DMS 273 (cell line): ENCODE results near the gene RNF41.
"Not testable (repeated sequence)": the region's sequence is repeated elsewhere in the genome, so short reads cannot be mapped to it uniquely, and the experiment has no call there.

ENCODE experiments used
- DNase-seq: peaks from one replicate; lab custom pipeline; 2025; ENCODE audit not compliant: unreplicated experiment; lab: John Stamatoyannopoulos, UW

Gene RNF41

GRCh38 chr12:56221757-56222530 is at the start of gene RNF41:
TSS of gene RNF41 (minus strand) at chr12:56221922. CDS start at chr12:56214047, 7,875 bp downstream.
- peak; percentile 97 for DNase-seq

DNA sequence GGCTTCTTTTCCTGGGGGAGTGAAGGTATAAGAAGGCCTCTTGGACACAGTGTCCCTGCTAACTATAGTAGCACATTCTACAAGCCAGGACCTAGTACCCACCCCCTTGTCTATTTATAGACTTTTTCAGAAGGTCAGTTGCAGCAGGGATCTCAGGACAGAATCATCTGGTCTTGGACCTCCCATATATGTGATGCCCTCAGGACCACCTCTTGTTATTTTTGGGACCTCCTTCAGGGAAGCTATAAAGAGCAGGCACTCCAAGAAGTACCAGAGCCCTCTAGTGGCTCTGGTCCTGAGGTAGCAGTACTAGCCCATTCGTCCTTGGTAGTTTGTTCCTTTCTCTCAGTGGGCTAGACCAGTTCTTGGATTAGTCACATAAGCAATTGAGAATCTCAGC is 49.3 kb upstream of the RNF41 start:
- DNase-seq = peak; percentile 48

DNA sequence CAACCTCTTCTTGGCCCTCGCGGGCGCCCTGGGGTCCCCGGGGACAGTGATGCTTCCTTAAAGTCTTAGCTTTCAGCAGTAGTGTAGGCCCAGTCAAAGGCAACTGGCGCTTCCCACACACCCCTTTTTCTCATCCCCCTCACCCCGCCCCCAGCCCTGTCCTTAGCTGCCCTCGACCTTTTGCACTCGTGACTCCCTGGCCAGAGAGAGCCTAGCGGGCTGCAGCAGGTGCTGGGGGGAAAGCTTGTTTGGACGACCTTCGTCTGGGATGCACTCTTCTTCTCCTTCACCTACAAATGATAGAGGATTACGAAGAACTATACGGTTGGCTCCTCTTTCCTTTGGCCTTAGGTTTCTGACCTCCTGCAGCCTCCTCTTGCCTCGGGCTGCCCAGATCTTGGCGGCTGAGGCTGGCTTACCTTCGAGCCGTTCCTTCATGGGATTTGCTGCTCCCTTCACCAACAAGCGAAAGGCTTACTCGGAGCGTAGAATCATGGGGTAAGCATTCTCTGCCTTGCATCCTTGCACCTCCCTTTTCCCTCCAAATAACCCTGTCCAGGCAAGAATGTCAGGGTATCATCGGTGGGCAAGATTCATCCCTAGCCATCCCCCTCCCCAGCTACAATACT is 45.8 kb upstream of the RNF41 start:
- no peak for DNase-seq

- peak; percentile 95 for DNase-seq
Measured at GRCh38 chr12:56266693-56267442, 45.1 kb upstream of the RNF41 start, which contains the start of gene COQ10A. TSS of gene COQ10A (plus strand) at chr12:56266942. CDS start at chr12:56267119, 177 bp downstream.

DNA sequence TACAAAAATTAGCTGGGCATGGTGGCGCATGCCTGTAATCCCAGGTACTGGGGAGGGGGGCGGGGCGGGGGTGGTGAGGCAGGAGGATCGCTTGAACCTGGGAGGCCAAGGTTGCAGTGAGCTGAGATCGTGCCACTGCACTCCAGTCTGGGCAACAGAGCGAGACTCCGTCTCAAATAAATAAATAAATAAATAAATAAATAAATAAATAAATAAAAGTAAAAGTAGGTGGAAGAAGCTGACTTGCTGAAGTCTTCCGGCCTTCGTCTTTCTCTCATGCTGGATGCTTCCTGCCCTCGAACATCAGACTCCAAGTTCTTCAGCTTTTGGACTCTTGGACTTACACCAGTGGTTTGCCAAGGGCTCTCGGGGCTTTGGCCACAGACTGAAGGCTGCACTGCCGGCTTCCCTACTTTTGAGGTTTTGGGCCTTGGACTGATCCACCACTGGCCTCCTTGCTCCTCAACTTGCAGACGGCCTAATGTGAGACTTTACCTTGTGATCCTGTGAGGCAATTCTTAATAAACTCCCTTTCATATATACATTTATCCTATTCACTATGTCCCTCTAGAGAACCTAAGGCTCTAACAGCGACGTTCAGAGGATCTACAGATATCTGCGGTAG is 44.5 kb upstream of the RNF41 start:
- DNase-seq = not testable (repeated sequence)

DNA sequence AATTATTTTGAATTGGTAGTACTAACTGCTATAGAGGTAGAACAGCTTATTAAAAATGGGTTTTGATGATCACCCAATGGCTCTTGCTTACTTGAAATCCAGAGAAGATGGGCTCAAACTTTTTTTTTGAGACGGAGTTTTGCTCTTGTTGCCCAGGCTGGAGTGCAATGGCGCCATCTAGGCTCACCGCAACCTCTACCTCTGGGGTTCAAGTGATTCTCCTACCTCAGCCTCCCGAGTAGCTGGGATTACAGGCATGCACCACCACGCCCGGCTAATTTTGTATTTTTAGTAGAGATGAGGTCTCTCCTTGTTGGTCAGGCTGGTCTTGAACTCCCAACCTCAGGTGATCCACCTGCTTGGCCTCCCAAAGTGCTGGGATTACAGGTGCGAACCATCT is 41.2 kb upstream of the RNF41 start:
- DNase-seq = not testable (repeated sequence)

- DNase-seq = no peak
Measured at GRCh38 chr12:56261503-56262232, 39.9 kb upstream of the RNF41 start.

- DNase-seq = no peak
Measured at GRCh38 chr12:56260921-56261320, 39.2 kb upstream of the RNF41 start.

DNA sequence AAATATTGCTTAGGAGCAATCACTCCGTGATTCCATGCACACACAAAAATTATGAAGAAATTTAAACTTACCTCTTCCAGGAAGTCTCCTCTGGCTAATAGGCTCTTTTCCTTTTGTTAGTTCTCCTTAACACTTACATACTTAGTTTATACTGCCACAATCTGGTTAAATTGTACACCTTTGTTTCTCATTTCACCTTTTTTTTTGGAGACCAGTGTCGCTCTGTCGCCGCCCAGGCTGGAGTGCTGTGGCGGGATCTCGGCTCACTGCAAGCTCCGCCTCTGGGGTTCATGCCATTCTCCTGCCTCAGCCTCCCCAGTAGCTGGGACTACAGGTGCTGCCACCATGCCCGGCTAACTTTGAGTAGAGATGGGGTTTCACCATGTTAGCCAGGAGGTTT is 38.7 kb upstream of the RNF41 start:
- no peak for DNase-seq

- DNase-seq = no peak
Measured at GRCh38 chr12:56258820-56259183, 37.1 kb upstream of the RNF41 start.

DNA sequence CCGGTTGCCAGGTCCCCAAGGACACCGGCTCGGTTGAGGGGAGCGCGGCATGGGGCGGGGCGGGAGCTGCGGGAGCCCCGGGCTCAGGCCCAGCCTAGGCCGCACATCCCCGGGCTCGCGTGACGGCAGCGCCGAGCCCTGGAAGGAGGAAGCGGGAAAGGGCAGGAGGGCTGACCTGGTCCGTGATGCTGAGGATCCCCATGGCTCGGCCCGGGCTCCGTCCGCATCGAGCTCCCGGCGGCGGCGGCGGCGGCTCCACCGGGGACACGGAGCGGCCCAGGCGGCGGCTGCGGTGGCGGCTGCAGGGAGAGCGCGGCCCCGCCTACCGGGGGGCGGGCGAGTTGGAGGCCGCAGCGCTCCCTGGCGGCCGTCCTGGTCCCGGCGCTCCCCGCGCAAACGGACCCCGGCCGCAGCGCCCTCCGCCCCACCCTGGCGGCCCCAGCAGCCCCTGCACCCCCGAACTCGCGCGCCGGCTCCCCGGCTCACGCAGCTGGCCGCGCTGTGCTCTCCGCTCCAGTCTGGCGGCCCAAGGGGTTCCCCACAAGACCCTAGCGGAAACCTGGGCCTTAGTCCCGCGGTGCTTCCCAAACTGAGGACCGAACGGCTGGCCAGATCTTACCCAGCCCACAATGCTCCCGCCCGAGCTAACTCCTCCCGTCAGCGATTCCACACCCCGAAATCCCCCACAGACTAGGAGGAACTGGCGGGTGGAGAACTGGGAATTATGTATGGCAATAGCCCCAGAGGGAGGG is 36.5 kb upstream of the RNF41 start, which contains the start of gene ANKRD52:
TSS of gene ANKRD52 (minus strand) at position 317 of the 752 bp plus-strand sequence. CDS start at position 202, 115 bp downstream.
- peak; percentile 86 for DNase-seq

DNA sequence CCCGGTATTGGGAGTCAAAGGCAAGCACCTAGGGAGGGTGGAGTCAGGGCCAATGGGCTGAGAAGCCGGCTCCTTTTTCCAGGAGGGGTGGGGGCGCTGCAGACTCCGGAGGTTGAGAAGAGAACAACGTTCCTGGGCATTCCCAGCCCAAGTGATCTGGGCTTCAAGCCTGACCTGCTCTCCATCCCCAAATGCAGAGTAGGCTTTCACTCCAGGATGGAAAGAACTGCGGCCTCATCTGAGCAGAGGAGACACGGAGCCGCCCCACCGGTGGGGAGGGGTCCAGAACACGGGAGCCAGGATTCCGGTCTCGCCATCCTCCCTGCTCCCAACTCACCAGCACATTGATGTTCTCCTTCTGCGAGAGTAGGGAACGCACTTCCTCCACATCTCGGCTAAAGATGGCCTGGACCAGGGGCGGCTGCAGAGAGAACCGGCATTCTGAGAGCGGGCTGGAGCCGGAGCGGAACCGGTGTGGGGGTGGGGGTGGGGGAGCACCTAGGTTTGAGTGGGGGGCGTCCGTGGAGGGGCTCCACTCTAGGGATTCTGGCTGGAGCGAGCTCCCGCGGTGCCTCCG is 35.9 kb upstream of the RNF41 start:
- DNase-seq = peak; percentile 63

GRCh38 chr12:56257071-56257470 is 35.3 kb upstream of the RNF41 start:
- DNase-seq = no peak

- peak; percentile 28 for DNase-seq
Measured at GRCh38 chr12:56256326-56256960, 34.7 kb upstream of the RNF41 start.

DNA sequence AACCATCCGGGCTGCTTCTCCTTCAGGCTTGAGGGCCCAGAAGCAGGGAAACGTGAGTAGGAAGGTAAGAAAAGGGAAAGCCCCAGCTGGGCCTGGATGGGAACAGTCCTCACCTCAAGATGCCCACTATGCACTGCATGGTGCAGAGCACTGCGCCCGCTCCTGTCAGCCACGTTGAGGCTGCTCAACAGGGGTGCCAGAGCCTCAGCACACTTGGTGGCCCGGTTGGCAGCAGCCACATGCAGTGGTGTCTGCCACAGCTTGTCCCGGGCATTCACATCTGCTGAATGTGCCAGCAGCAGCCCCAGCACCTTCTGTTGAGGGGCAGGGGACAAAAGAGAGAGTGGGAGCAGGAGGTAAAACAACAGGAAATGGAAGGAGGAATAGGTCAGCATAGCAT is 33.9 kb upstream of the RNF41 start:
- DNase-seq = no peak

GRCh38 chr12:56253091-56253490 is 31.4 kb upstream of the RNF41 start:
- DNase-seq = no peak

DNA sequence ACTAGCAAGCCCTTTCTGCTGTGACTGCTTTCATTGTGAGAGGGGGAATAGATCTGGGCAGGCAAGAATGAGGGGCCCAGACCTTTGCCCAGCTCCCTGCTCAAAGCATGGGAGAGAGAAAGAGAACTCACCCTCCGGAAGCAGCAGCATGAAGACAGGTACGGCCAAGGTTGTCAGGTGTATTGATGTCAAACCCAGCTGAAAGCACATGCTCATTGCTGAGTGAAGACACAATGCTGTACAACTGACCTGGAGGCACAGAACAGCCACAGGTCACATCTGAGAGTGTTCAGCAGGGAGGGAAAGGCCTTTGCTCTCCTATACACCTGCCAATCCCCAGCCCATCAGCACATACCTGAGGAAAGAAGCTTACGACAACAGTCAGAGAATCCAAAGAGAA is 30.9 kb upstream of the RNF41 start:
- DNase-seq = no peak

GRCh38 chr12:56248711-56249110 is 27.0 kb upstream of the RNF41 start:
- DNase-seq = no peak

- no peak for DNase-seq
Measured at GRCh38 chr12:56247923-56248322, 26.2 kb upstream of the RNF41 start.
